Measurements from ENCODE around the gene RAB44.

The RAB44 gene

DNA sequence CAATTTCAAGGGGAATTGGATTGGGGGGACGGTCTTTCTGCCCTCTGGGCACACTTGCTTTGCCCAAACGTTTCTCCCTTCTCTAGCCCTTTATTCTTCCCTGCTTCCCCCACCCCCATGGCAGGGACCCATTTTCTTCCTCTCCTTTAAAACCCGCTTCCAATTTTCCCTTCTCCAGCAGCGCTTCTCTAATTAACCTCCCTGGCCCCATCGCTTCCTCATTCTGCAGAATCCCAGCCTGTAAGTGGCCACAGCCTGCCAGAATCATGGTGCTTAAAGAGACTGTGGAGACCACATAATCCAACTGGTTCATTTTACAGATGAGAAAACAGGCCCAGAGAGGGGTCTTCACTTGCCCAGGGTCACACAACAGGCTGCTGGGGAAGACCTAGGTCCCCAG lies 80.2 kb downstream of the RAB44 start:
- DNase-seq = no peak

GRCh38 chr6:36779227-36779626 lies 81.6 kb downstream of the RAB44 start:
- DNase-seq = no peak

- DNase-seq = no peak
Observed at GRCh38 chr6:36780442-36781177, 83.0 kb downstream of the RAB44 start.

- no peak for DNase-seq
Observed at GRCh38 chr6:36781669-36782068, 84.0 kb downstream of the RAB44 start.
